ENCODE results near the gene MYH11. TPM values are rescaled to one million over a fixed set of nuclear protein-coding genes. Genes with fewer than 3 reads are reported as not detected.

MYH11 gene
- total RNA-seq, 1 donor from 2014 or later = 0.10 TPM

GRCh38 chr16:15858921-15859668 lies 2.3 kb upstream of the MYH11 start:
- peaks cover 4% of the 10 kb centered on the region for H3K9me3 Mint-ChIP-seq (ENCODE audit: unreplicated experiment)
- H3K36me3 Mint-ChIP-seq (ENCODE audit: unreplicated experiment) = peaks cover 4% of the 10 kb centered on the region
- no peak for DNase-seq
- H3K27ac Mint-ChIP-seq (ENCODE audit: unreplicated experiment) = no peak overlapping the region
- TF ChIP-seq, protein P1, sequence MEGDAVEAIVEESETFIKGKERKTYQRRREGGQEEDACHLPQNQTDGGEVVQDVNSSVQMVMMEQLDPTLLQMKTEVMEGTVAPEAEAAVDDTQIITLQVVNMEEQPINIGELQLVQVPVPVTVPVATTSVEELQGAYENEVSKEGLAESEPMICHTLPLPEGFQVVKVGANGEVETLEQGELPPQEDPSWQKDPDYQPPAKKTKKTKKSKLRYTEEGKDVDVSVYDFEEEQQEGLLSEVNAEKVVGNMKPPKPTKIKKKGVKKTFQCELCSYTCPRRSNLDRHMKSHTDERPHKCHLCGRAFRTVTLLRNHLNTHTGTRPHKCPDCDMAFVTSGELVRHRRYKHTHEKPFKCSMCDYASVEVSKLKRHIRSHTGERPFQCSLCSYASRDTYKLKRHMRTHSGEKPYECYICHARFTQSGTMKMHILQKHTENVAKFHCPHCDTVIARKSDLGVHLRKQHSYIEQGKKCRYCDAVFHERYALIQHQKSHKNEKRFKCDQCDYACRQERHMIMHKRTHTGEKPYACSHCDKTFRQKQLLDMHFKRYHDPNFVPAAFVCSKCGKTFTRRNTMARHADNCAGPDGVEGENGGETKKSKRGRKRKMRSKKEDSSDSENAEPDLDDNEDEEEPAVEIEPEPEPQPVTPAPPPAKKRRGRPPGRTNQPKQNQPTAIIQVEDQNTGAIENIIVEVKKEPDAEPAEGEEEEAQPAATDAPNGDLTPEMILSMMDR (IDR thresholded peaks at IDR 0.05; ENCODE audit: partially characterized antibody, unreplicated experiment) = no peak
- H3K4me1 Mint-ChIP-seq (ENCODE audit: low read depth, unreplicated experiment) = peaks cover 3% of the 10 kb centered on the region
- peaks cover 17% of the 10 kb centered on the region for H3K27me3 Mint-ChIP-seq (ENCODE audit: unreplicated experiment)
- H3K4me3 Mint-ChIP-seq (ENCODE audit: unreplicated experiment) = peak overlapping the region; percentile 42

DNA sequence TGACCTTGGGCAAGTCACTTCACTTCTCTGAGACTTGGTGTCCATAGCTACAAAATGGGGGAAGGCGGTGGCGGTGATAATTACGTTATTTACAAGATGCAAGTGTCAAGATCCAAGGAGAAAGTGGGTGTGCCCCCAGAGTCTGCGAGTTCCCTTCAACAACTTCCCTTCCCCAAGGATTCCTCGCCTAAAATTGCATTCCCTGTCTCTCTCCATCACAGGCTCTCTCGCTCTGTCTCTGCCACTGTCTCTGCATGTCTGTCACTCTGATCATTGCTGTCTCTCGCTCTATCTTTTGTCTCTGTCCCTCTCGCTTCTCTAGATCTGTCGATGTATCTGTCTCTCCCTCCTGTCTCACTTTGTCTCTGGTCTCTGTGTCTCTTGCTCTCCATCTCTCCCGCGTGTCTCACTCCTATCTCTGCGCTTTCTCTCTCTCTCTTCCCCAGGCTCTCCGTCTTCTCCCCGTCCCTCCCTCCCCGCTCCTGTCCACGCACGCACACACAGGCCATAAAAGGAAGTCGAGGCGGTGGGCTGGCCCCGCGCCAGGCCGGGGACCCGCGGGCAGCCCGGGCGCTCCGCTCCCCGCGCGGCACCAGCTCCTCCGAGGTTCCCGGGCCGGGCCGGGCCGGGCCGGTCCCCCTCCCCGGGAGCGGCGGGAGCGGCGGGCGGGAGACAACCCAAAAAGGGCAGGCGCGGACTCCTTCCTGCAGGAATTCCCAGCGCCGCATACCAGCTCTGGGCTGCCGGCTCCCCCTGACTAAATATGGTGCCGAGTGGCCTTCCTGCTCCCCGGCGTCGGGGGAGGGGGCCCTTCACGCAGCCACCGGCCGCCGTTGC lies 1.1 kb upstream of the MYH11 start:
- H3K4me3 Mint-ChIP-seq (ENCODE audit: unreplicated experiment) = peak overlapping the region; percentile 90
- H3K36me3 Mint-ChIP-seq (ENCODE audit: unreplicated experiment) = peaks cover 4% of the 10 kb centered on the region
- peaks cover 4% of the 10 kb centered on the region for H3K9me3 Mint-ChIP-seq (ENCODE audit: unreplicated experiment)
- peak; percentile 22 for DNase-seq
- TF ChIP-seq, protein P1 (IDR thresholded peaks at IDR 0.05; ENCODE audit: partially characterized antibody, unreplicated experiment) = no peak
- no peak overlapping the region for H3K27ac Mint-ChIP-seq (ENCODE audit: unreplicated experiment)
- peaks cover 3% of the 10 kb centered on the region for H3K4me1 Mint-ChIP-seq (ENCODE audit: low read depth, unreplicated experiment)
- H3K27me3 Mint-ChIP-seq (ENCODE audit: unreplicated experiment) = peaks cover 15% of the 10 kb centered on the region

DNA sequence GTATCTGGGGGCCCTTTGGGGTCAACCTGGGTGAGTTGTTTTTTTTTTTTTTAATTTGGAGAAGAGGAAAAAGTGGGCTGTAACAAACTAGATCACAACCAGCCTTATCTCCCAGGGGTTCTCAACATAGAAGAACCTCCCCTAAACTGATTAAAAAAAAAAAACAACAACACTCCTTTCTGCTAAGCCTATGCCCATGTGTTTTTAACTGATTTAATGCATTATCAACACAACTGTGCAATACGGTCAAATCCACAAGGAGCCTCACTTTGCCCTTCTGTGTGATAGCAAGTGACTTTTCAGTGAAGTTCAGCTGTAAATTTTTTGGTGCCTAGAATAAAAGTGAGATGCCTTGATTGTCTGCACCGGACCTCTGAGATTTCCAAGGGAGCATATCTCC lies 646 bp downstream of the MYH11 start:
- Mint-ChIP-seq H3K9me3 (ENCODE audit: unreplicated experiment) (peaks cover 4% of the 10 kb centered on the region), H3K27me3 (ENCODE audit: unreplicated experiment) (peaks cover 15% of the 10 kb centered on the region), H3K27ac (ENCODE audit: unreplicated experiment) (no peak overlapping the region), H3K4me1 (ENCODE audit: low read depth, unreplicated experiment) (peaks cover 3% of the 10 kb centered on the region), H3K4me3 (ENCODE audit: unreplicated experiment) (peak overlapping the region; percentile 76), H3K36me3 (ENCODE audit: unreplicated experiment) (peaks cover 4% of the 10 kb centered on the region)
- TF ChIP-seq, protein P1 (IDR thresholded peaks at IDR 0.05; ENCODE audit: partially characterized antibody, unreplicated experiment) = no peak
- no peak for DNase-seq

GRCh38 chr16:15855704-15856003 lies 1.2 kb downstream of the MYH11 start:
- H3K27me3 Mint-ChIP-seq (ENCODE audit: unreplicated experiment) = peaks cover 15% of the 10 kb centered on the region

More at GRCh38 chr16:15855704-15856003, 1.2 kb downstream of the MYH11 start:
- Mint-ChIP-seq H3K4me3 (ENCODE audit: unreplicated experiment) (no peak overlapping the region), H3K4me1 (ENCODE audit: low read depth, unreplicated experiment) (peaks cover 3% of the 10 kb centered on the region), H3K9me3 (ENCODE audit: unreplicated experiment) (peaks cover 4% of the 10 kb centered on the region), H3K27ac (ENCODE audit: unreplicated experiment) (no peak overlapping the region), H3K36me3 (ENCODE audit: unreplicated experiment) (peaks cover 4% of the 10 kb centered on the region)
- DNase-seq = no peak
- TF ChIP-seq, protein P1 (IDR thresholded peaks at IDR 0.05; ENCODE audit: partially characterized antibody, unreplicated experiment) = no peak
